Esophagus muscularis mucosa (tissue), 4 donors: ENCODE data around the gene UROC1. TPM values are rescaled to one million over a fixed set of nuclear protein-coding genes. Genes with fewer than 3 reads are reported as not detected.

Source experiments
- DNase-seq: peaks from one replicate; pipeline ENCODE4 v3.0.0-alpha.2; 2017; ENCODE audit errors: extremely low spot score
- H3K27ac ChIP-seq, 4 donors: fragments of 200-600 bp; sonication (generic); replicated peaks in 1 of 4; 1 replicate in 3 of 4; 2 replicates in 1 of 4; pipeline ENCODE4 v1.5.1; 2016 to 2019; ENCODE audit warnings: mild to moderate bottlenecking in 1 of 4
- H3K27me3 ChIP-seq, 4 donors: fragments of 200-600 bp; sonication (generic); one replicate each; pipeline versions ENCODE4 v1.5.1 to v1.6.0; 2016 to 2019
- H3K36me3 ChIP-seq, 4 donors: fragments of 200-600 bp; sonication (generic); one replicate each; pipeline ENCODE4 v1.5.1; 2016 to 2019
- H3K4me1 ChIP-seq, 4 donors: fragments of 200-600 bp; sonication (generic); one replicate each; pipeline ENCODE4 v1.5.1; 2016 to 2019
- H3K4me3 ChIP-seq, 4 donors: fragments of 200-600 bp; sonication (generic); 1 replicate in 2 of 4; 2 replicates in 2 of 4; pipeline ENCODE4 v1.5.1; 2016 to 2019; ENCODE audit warnings: mild to moderate bottlenecking in 4 of 4, moderate library complexity in 1 of 4
- H3K9me3 ChIP-seq, 4 donors: fragments of 200-600 bp; sonication (generic); 1 replicate in 3 of 4; 2 replicates in 1 of 4; pipeline ENCODE4 v1.5.1; 2016 to 2019
- CTCF ChIP-seq, 3 experiments: fragments of 200-600 bp in 2 of 3; fragments of 450-650 bp in 1 of 3; sonication (generic) in 2 of 3; IDR thresholded peaks; one replicate each; pipeline ENCODE4 v1.5.1; 2017 to 2019; ENCODE audit warnings: antibody characterized with exemption in 3 of 3, mild to moderate bottlenecking in 2 of 3, moderate library complexity in 1 of 3
- EP300 ChIP-seq: sonication (generic); formaldehyde crosslinking; IDR thresholded peaks from one replicate; pipeline ENCODE4 v1.6.1; 2017; ENCODE audit warnings: antibody characterized with exemption
- POLR2A ChIP-seq: fragments of 450-650 bp; IDR thresholded peaks from one replicate; pipeline ENCODE4 v1.6.1; 2017; ENCODE audit warnings: antibody characterized with exemption, moderate library complexity, mild to moderate bottlenecking, low read depth
- POLR2AphosphoS5 ChIP-seq, 2 donors: sonication (generic); formaldehyde crosslinking; IDR thresholded peaks; one replicate each; pipeline ENCODE4 v1.6.1; 2017; ENCODE audit warnings: antibody characterized with exemption in 2 of 2
- WGBS: methylation state at CpG from one replicate; pipeline ENCODE4 v1.1.5; 2018; 5-methylcytosine and 5-hydroxymethylcytosine counted together
- intact Hi-C: fragments of 100-400 bp; cut with DNase I; formaldehyde crosslinking; loops from one replicate; pipeline ENCODE4 v1.15.1; 2023
- total RNA-seq, 4 donors: library from RNA; depleted of rRNA; stranded (reverse); fragments of >200 nt; gene quantifications; one replicate each; pipeline versions ENCODE4 v1.1.0 to v1.2.1, GENCODE V29; 2016

UROC1 gene
- total RNA-seq, 4 donors from 2014 or later: not detected

GRCh38 chr3:126483321-126483761 lies 34.2 kb downstream of the UROC1 start:
- intact Hi-C loops: no loop called here
- Histone ChIP-seq H3K27ac (no peak overlapping the region), H3K9me3 (no peaks in the 10 kb centered on the region), H3K27me3 (peaks cover 0 to 7% (median 0%) of the 10 kb centered on the region in 4 donors), H3K4me3 (no peak overlapping the region), H3K4me1 (peaks cover 0 to 11% (median 8%) of the 10 kb centered on the region in 4 donors), H3K36me3 (no peaks in the 10 kb centered on the region)
- DNase-seq: no peak
- WGBS: 84% methylated on average over 6 of the region's 14 CpGs
- TF ChIP-seq POLR2AphosphoS5 (IDR thresholded peaks at IDR 0.05) (no peak), POLR2A (no peak), CTCF (IDR thresholded peaks at IDR 0.05) (no peak), EP300 (no peak)

GRCh38 chr3:126482503-126483255 lies 34.9 kb downstream of the UROC1 start:
- Histone ChIP-seq H3K36me3 (no peaks in the 10 kb centered on the region), H3K4me3 (no peak overlapping the region), H3K27me3 (peaks cover 0 to 6% (median 0%) of the 10 kb centered on the region in 4 donors), H3K4me1 (peaks cover 0 to 11% (median 7%) of the 10 kb centered on the region in 4 donors), H3K9me3 (no peaks in the 10 kb centered on the region), H3K27ac (no peak overlapping the region)
- TF ChIP-seq POLR2AphosphoS5 (IDR thresholded peaks at IDR 0.05) (no peak), POLR2A (no peak), CTCF (IDR thresholded peaks at IDR 0.05) (no peak), EP300 (no peak)
- WGBS: 89% methylated on average over 15 of the region's 15 CpGs
- intact Hi-C loops: no loop called here
- no peak for DNase-seq

- Histone ChIP-seq H3K4me1 (peaks cover 0 to 6% (median 3%) of the 10 kb centered on the region in 4 donors), H3K27me3 (no peaks in the 10 kb centered on the region), H3K9me3 (no peaks in the 10 kb centered on the region), H3K27ac (no peak overlapping the region), H3K4me3 (no peak overlapping the region), H3K36me3 (no peaks in the 10 kb centered on the region)
- intact Hi-C loops: no loop called here
- DNase-seq: no peak
- WGBS: 88% methylated on average over 11 of the region's 16 CpGs
- TF ChIP-seq POLR2A: no peak
- no peak for TF ChIP-seq EP300
- no peak for TF ChIP-seq CTCF (IDR thresholded peaks at IDR 0.05)
- no peak for TF ChIP-seq POLR2AphosphoS5 (IDR thresholded peaks at IDR 0.05)
These were observed 35.6 kb downstream of the UROC1 start for GRCh38 chr3:126481808-126482502.

- intact Hi-C loops: no loop called here
- WGBS: 66% methylated on average over 8 of the region's 8 CpGs
- no peaks in the 10 kb centered on the region for H3K9me3 ChIP-seq
- DNase-seq: no peak
- no peak for TF ChIP-seq CTCF (IDR thresholded peaks at IDR 0.05)
- TF ChIP-seq EP300: no peak
- TF ChIP-seq POLR2A: no peak
- H3K4me1 ChIP-seq: peaks cover 7 to 13% (median 9%) of the 10 kb centered on the region in 4 donors
- H3K4me3 ChIP-seq: no peak overlapping the region
- H3K27ac ChIP-seq: peak overlapping the region in 1 of 4 donors; percentile 32
- H3K36me3 ChIP-seq: no peaks in the 10 kb centered on the region
- no peaks in the 10 kb centered on the region for H3K27me3 ChIP-seq
These were observed 36.7 kb downstream of the UROC1 start for GRCh38 chr3:126480861-126481260.
